Kidney (tissue), 14 donors: Measurements from ENCODE around the gene UTS2. TPM values are rescaled to one million over a fixed set of nuclear protein-coding genes. Genes with fewer than 3 reads are reported as not detected.
A peak's percentile ranks its signal among the peaks of the same experiment; 100 is the strongest.

Experiments used
- DNase-seq, 5 donors: peaks; one replicate each; pipeline ENCODE4 v3.0.0-alpha.2; 2013 to 2020
- FAIRE-seq: peaks from 2 replicates; lab custom pipeline; 2012; peaks lifted over from hg19 to GRCh38; lab: Jason Lieb, UNC
- H3K27ac ChIP-seq, 2 donors: one replicate each; pipeline ENCODE4 v1.7.0; 2013; ENCODE audit warnings: low read depth in 2 of 2, low read length in 2 of 2, inconsistent platforms in 1 of 2
- H3K27me3 ChIP-seq: one replicate; pipeline ENCODE4 v1.7.1; 2013; ENCODE audit warnings: low read length, inconsistent platforms; ENCODE audit not compliant: control insufficient read depth, insufficient read depth
- H3K36me3 ChIP-seq, 3 donors: one replicate each; pipeline versions ENCODE4 v1.7.0 to v1.7.1; 2013; ENCODE audit warnings: low read length in 3 of 3, control low read depth in 1 of 3, inconsistent platforms in 1 of 3; ENCODE audit not compliant: insufficient read depth in 3 of 3, control insufficient read depth in 2 of 3
- H3K4me1 ChIP-seq, 3 donors: one replicate each; pipeline versions ENCODE4 v1.7.0 to v1.7.1; 2013; ENCODE audit warnings: low read length in 3 of 3, inconsistent platforms in 1 of 3, low read depth in 1 of 3; ENCODE audit not compliant: control insufficient read depth in 2 of 3, insufficient read depth in 2 of 3
- H3K4me3 ChIP-seq, 3 donors: one replicate each; pipeline versions ENCODE4 v1.7.0 to v1.8.1; 2013; ENCODE audit warnings: low read length in 3 of 3, control low read depth in 1 of 3, inconsistent platforms in 1 of 3
- H3K9ac ChIP-seq, 3 donors: one replicate each; pipeline versions ENCODE4 v1.7.0 to v1.7.1; 2013; ENCODE audit warnings: low read length in 3 of 3, control low read depth in 1 of 3, inconsistent platforms in 1 of 3
- H3K9me3 ChIP-seq, 3 donors: one replicate each; pipeline versions ENCODE4 v1.7.0 to v1.7.1; 2013; ENCODE audit warnings: low read length in 3 of 3, control low read depth in 1 of 3, inconsistent platforms in 1 of 3; ENCODE audit not compliant: control insufficient read depth in 2 of 3, insufficient read depth in 1 of 3
- intact Hi-C: fragments of 100-400 bp; cut with DNase I; formaldehyde crosslinking; loops from one replicate; pipeline ENCODE4 v1.11.1; 2022
- polyA plus RNA-seq: library from polyadenylated mRNA; stranded (reverse); fragments of 350-450 nt; fragmentation: Illumina TruSeq; extraction: RNeasy Lipid Tissue Mini Kit (QIAGEN cat#74804); gene quantifications from one replicate; pipeline ENCODE4 v1.2.3, GENCODE V29; 2014; ENCODE audit warnings: low read depth, low replicate concordance; ENCODE audit not compliant: insufficient read depth
- total RNA-seq: library from RNA; stranded (reverse); fragmentation: NEBNext Ultra II Directional; extraction: Animal tissue kit (Norgen Biotek cat#: 25700); gene quantifications from one replicate; pipeline ENCODE4 v1.2.1, GENCODE V29; 2021
- TF ChIP-seq, protein P1 (sequence below): IDR thresholded peaks from 3 replicates; pipeline ENCODE4 v1.5.1; 2012; ENCODE audit warnings: mild to moderate bottlenecking, moderate library complexity, borderline replicate concordance; ENCODE audit not compliant: insufficient read depth; ENCODE audit errors: extremely low read depth
- donor health status: control.
- donor health status: control.
- donor health status: control.
- donor health status: control.
- donor health status: control.
- donor health status: DM: yes; HTN: yes; CAD: no.
- donor health status: Normal renal cell carcinoma (clear cell type).

The UTS2 gene
- total and polyA plus RNA-seq, 2 donors from 2014 or later, result 0.72 TPM; not detected in 1

DNA sequence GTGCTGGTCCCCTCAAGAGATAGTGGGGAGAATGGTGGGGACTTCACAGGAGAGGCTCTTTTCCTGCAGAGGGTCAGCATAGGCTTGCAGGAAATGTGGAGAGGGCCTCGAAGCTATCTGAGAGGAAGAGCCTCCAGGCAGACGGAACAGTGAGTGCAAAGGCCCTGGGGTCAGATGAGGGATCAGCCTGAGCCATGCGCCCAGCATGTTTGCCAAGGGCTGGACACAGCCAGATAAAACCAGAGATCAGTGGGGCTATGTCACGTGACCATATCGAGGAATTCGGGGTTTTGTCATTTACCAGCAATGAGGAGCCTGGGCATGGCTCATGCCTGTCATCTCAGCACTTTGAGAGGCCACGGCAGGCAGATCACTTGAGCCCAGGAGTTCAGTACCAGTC, 6.5 kb upstream of the UTS2 start:
- Histone ChIP-seq H3K27ac (no peak overlapping the region), H3K27me3 (no peaks in the 10 kb centered on the region), H3K9ac (no peak overlapping the region), H3K4me3 (no peak overlapping the region), H3K9me3 (no peaks in the 10 kb centered on the region), H3K36me3 (no peaks in the 10 kb centered on the region), H3K4me1 (no peaks in the 10 kb centered on the region)
- DNase-seq, result no peak
- TF ChIP-seq, protein P1, sequence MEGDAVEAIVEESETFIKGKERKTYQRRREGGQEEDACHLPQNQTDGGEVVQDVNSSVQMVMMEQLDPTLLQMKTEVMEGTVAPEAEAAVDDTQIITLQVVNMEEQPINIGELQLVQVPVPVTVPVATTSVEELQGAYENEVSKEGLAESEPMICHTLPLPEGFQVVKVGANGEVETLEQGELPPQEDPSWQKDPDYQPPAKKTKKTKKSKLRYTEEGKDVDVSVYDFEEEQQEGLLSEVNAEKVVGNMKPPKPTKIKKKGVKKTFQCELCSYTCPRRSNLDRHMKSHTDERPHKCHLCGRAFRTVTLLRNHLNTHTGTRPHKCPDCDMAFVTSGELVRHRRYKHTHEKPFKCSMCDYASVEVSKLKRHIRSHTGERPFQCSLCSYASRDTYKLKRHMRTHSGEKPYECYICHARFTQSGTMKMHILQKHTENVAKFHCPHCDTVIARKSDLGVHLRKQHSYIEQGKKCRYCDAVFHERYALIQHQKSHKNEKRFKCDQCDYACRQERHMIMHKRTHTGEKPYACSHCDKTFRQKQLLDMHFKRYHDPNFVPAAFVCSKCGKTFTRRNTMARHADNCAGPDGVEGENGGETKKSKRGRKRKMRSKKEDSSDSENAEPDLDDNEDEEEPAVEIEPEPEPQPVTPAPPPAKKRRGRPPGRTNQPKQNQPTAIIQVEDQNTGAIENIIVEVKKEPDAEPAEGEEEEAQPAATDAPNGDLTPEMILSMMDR, result no peak
- FAIRE-seq, result no peak
- intact Hi-C loops, result no loop called here

DNA sequence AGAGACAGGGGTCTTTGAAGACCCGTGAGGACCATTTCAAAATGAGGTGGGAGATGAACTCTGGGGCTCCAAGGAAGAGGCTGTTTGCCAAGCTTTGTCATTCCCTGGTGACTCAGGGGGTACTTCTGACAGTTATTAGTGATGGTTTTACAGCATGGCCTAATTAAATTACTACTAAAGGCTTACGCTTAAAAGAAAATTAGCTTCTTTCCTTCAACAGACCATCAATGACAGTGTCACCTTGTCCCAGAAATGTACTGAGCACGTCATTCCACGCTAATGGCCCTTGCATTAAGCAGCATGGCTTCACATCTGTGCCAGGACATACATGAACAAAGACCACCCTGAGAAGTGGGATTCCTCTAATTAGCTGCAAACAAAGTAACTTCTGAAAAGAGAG, 5.1 kb upstream of the UTS2 start:
- H3K9ac ChIP-seq, result no peak overlapping the region
- no peaks in the 10 kb centered on the region for H3K27me3 ChIP-seq
- DNase-seq (no peak), FAIRE-seq (no peak)
- no peak overlapping the region for H3K27ac ChIP-seq
- H3K4me1 ChIP-seq, result no peaks in the 10 kb centered on the region
- no peak overlapping the region for H3K4me3 ChIP-seq
- H3K9me3 ChIP-seq, result no peaks in the 10 kb centered on the region
- intact Hi-C loops, result no loop called here
- H3K36me3 ChIP-seq, result no peaks in the 10 kb centered on the region
- TF ChIP-seq, protein P1, result no peak

DNA sequence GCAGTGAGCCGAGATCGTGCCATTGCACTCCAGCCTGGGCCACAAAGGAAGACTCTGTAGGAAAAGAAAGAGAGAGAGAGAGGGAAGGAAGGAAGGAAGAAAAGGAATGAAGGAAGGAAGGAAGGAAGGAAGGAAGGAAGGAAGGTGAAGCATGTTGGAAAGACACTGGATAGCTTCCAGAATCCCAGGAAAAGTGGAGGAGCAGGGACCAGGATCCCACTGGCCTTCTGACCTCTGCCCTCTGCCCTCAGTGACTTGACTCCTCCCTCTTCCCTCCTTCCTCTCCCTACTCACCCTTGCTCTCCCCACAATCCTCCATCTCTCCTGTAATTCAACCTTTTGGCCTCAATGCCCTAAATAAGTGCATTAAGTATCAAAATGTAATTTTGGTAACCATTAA, 4.1 kb upstream of the UTS2 start:
- FAIRE-seq (no peak), DNase-seq (no peak)
- TF ChIP-seq, protein P1, result no peak
- Histone ChIP-seq H3K4me3 (no peak overlapping the region), H3K27me3 (no peaks in the 10 kb centered on the region), H3K36me3 (no peaks in the 10 kb centered on the region), H3K9ac (no peak overlapping the region), H3K27ac (no peak overlapping the region), H3K4me1 (no peaks in the 10 kb centered on the region), H3K9me3 (no peaks in the 10 kb centered on the region)
- intact Hi-C loops, result no loop called here

DNA sequence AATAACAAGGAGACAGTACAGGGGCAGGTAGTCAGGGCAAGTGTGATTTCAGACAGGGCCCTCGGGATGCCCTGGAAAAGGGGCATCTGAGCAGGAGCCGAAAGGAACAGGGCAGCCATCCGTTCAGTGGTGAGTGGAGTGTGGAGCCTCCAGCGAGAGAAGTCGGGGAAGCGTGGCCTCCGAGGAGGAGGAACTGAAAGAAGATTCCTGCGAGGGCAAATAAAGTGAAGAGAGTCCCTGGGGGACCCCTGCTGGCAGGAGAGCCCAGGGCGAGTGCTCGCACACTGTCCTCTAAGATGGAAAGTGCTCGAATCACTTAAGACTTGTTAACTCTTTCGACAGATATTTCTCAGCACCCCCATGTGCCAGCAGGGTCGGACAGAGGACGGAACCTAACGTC, 3.5 kb upstream of the UTS2 start:
- no peak overlapping the region for H3K9ac ChIP-seq
- TF ChIP-seq, protein P1, result no peak
- H3K4me1 ChIP-seq, result no peaks in the 10 kb centered on the region
- no peak overlapping the region for H3K27ac ChIP-seq
- H3K36me3 ChIP-seq, result peaks cover 0 to under 1% (median 0%) of the 10 kb centered on the region in 3 donors
- intact Hi-C loops, result no loop called here
- no peaks in the 10 kb centered on the region for H3K27me3 ChIP-seq
- no peak overlapping the region for H3K4me3 ChIP-seq
- FAIRE-seq, result no peak
- no peaks in the 10 kb centered on the region for H3K9me3 ChIP-seq
- peak in 2 of 5 donors; percentile 22 to 28 for DNase-seq
